Fibroblast of lung (primary cell): Measurements from ENCODE around the gene HINT3.

Source experiments
- CTCF ChIP-seq, 2 donors: IDR thresholded peaks in 1 of 2; conservative IDR thresholded peaks in 1 of 2; 1 replicate in 1 of 2; 2 replicates in 1 of 2; pipeline ENCODE4 v1.5.1; 2011 to 2012; ENCODE audit warnings: low read length in 2 of 2, control low read depth in 1 of 2, inconsistent platforms in 1 of 2, low read depth in 1 of 2, mild to moderate bottlenecking in 1 of 2
- EZH2 ChIP-seq: IDR thresholded peaks from 2 replicates; pipeline ENCODE4 v1.5.1; 2012; ENCODE audit warnings: low read length, control low read depth, mild to moderate bottlenecking; ENCODE audit errors: missing control alignments

- TF ChIP-seq CTCF (conservative IDR thresholded peaks at IDR 0.05 in 1 of 2, IDR thresholded peaks at IDR 0.05 in 1 of 2; ENCODE audit: low read depth in 1 of 2, low read length in 2 of 2) = no peak
- TF ChIP-seq EZH2 = no peak
Measured at GRCh38 chr6:125945378-125946141, 11.0 kb upstream of the HINT3 start.
